ENCODE measurements around the gene BEX1.

Gene BEX1

DNA sequence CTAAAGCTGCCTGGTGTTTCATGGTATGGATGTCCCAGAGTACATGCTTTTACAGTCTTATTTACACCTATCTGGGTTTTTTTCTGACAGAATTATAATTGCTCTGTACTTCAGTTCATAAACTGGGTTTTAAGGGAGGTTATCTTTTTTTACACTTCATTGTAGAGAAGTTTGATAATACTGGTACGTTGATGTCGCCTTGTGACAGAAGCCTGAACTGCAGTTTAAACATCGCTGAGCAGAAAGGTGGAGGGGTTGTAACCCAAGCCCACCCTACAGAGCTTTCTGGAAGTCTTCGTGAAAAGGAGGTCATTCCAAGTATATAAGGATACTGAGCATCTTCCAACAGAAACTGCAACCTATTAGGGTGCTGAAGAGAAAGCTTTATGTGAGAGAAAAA lies 46.4 kb downstream of the BEX1 start:
- H3K4me3 ChIP-seq (ENCODE audit: low read length): no peak overlapping the region
- DNase-seq (ENCODE audit: low read depth, low spot score): no peak

DNA sequence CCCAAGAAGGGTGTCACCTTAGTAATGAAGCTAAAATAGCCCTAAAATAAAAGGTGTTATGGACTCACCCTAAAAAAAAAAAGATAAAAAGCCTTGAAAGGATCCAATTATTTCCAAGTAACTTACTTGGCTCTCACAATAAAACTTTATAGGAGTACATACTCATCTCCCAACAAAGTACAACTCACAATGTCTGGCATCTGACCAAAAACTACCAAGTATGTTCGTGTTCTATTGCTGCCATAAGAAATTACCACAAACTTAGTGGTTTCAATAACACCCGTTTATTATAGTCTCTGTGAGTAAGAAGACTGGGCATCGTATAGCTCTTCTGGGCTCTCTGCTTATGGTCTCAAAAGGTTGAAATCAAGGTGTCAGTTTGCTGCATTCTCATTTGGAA lies 51.0 kb downstream of the BEX1 start:
- DNase-seq (ENCODE audit: low read depth, low spot score): no peak
- no peak overlapping the region for H3K4me3 ChIP-seq (ENCODE audit: low read length)

Measured in Jurkat, Clone E6-1 (cell line).